GM23338 (cell line): ENCODE measurements around the gene SPPL2C.

Source experiments
- POLR2AphosphoS5 ChIP-seq: IDR thresholded peaks from 2 replicates; pipeline ENCODE4 v1.6.1; 2016; ENCODE audit warnings: antibody characterized with exemption, low read depth
- TF ChIP-seq, protein P1 (sequence below): IDR thresholded peaks from 2 replicates; pipeline ENCODE4 v1.6.1; 2016; ENCODE audit warnings: antibody characterized with exemption

DNA sequence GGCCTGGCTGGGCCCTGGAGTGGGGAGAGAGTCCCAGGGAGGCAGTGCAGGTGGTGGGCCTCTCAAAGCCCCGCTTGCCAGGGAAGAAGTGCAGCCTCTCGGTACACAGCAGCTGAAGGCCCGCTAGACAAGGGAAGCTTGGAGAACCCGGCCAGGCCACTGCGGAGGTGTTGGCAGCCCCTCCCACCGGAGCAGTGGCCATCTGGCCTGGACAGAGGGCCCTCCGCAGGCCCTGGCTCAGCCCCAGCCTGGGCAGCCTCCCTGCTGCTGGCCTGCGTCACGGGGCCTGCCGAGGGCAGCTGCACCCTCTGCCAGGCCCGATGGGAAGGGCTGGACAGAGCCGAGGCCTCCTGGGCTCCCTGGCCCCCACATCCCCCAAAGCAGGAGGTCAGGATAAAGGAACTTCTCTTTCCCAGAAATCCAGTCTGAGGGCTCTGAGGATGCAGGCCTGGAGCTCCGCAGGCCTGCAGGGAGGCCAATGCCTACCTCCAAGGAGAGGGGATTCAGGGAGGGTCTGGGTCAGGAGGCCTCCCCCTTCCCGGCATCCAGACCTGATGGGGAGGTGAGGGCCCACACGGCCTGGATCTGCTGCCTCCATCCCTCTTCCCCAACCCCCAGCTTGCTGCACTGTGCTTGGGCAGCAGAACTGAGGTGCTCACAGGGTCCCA, 4.3 kb downstream of the SPPL2C start:
- TF ChIP-seq, protein P1, sequence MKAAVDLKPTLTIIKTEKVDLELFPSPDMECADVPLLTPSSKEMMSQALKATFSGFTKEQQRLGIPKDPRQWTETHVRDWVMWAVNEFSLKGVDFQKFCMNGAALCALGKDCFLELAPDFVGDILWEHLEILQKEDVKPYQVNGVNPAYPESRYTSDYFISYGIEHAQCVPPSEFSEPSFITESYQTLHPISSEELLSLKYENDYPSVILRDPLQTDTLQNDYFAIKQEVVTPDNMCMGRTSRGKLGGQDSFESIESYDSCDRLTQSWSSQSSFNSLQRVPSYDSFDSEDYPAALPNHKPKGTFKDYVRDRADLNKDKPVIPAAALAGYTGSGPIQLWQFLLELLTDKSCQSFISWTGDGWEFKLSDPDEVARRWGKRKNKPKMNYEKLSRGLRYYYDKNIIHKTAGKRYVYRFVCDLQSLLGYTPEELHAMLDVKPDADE: no peak
- no peak for TF ChIP-seq POLR2AphosphoS5
